Measurements from ENCODE around the gene RPS19.
"Not testable (repeated sequence)": the region's sequence is repeated elsewhere in the genome, so short reads cannot be mapped to it uniquely, and the experiment has no call there.

RPS19 gene

GRCh38 chr19:41907994-41908615 lies 48.0 kb downstream of the RPS19 start:
- Histone ChIP-seq H3K4me1 (ENCODE audit: insufficient read depth, low read length) (peaks cover 9% of the 10 kb centered on the region), H3K36me3 (ENCODE audit: insufficient read depth, low read length) (peaks cover 4% of the 10 kb centered on the region; the same call in 1 of the 2 replicates), H3K9ac (ENCODE audit: low read depth, low read length) (no peak overlapping the region), H3K9me3 (ENCODE audit: control insufficient read depth, insufficient read depth, low read length) (no peaks in the 10 kb centered on the region)

DNA sequence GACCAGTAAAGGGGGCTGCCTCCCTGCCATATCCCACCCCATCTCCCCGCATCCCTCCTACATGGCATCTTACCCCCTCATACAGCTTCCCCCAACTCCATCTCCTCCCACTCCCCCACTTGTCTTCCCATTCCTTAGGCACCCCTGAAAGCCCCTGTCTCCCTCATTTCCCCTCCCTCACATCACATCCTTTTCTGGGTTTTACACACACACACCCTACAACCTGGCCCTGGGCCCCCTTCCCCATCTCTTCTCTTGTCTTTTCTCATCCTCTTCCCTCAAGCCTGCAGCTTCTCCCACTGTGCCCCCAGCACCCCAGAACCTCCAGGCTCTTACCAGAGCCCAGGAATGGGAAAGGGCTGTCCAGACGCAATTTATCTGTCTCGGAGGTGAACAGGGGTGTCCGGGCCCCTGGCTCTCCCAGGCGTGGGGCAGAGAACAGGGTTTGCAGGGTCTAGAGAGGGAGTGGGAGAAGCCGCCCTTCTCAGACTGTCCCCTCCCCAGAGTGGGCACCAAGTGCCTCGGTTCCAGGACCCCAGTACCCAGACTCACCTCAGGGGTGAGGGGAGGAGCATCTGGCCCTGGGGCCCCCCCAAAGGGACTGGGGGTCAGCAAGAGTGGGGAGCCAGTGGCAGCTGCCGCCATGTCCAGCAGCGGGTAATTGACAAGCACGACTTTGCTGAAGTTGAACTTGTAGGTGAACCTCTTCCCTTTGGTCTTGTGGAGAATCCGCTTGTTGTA lies 48.8 kb downstream of the RPS19 start:
- H3K9ac ChIP-seq (ENCODE audit: low read depth, low read length), result no peak overlapping the region
- H3K36me3 ChIP-seq (ENCODE audit: insufficient read depth, low read length), result peaks cover 4% of the 10 kb centered on the region; the same call in 1 of the 2 replicates
- no peaks in the 10 kb centered on the region for H3K9me3 ChIP-seq (ENCODE audit: control insufficient read depth, insufficient read depth, low read length)
- peaks cover 9% of the 10 kb centered on the region for H3K4me1 ChIP-seq (ENCODE audit: insufficient read depth, low read length)

DNA sequence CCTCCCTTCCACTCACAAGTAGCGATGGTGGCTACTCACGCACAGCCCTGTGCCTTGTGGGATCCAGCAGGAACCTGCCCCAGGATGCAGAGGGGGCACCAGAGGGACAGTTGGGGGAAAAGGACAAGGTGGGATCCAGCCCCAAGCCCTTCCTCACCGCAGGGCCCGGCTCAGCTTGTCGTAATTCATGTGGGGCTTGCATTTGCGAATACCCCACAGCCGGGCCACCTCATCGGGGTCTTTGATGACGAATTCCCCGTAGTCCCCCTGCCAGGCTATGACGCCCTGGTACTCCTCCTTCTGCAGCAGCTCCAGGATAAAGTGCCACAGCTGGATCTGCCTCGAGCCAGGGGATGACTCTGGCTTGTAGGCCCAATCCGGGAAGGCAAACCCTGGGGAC lies 49.7 kb downstream of the RPS19 start:
- Histone ChIP-seq H3K9me3 (ENCODE audit: control insufficient read depth, insufficient read depth, low read length) (no peaks in the 10 kb centered on the region), H3K36me3 (ENCODE audit: insufficient read depth, low read length) (peaks cover 4% of the 10 kb centered on the region; the same call in 1 of the 2 replicates), H3K4me1 (ENCODE audit: insufficient read depth, low read length) (peaks cover 9% of the 10 kb centered on the region), H3K9ac (ENCODE audit: low read depth, low read length) (no peak overlapping the region)

- H3K9me3 ChIP-seq (ENCODE audit: control insufficient read depth, insufficient read depth, low read length), result no peaks in the 10 kb centered on the region
- H3K36me3 ChIP-seq (ENCODE audit: insufficient read depth, low read length), result peaks cover 4% of the 10 kb centered on the region; the same call in 1 of the 2 replicates
- H3K9ac ChIP-seq (ENCODE audit: low read depth, low read length), result no peak overlapping the region
- peaks cover 9% of the 10 kb centered on the region for H3K4me1 ChIP-seq (ENCODE audit: insufficient read depth, low read length)
Observed at GRCh38 chr19:41910240-41910991, 50.4 kb downstream of the RPS19 start.

DNA sequence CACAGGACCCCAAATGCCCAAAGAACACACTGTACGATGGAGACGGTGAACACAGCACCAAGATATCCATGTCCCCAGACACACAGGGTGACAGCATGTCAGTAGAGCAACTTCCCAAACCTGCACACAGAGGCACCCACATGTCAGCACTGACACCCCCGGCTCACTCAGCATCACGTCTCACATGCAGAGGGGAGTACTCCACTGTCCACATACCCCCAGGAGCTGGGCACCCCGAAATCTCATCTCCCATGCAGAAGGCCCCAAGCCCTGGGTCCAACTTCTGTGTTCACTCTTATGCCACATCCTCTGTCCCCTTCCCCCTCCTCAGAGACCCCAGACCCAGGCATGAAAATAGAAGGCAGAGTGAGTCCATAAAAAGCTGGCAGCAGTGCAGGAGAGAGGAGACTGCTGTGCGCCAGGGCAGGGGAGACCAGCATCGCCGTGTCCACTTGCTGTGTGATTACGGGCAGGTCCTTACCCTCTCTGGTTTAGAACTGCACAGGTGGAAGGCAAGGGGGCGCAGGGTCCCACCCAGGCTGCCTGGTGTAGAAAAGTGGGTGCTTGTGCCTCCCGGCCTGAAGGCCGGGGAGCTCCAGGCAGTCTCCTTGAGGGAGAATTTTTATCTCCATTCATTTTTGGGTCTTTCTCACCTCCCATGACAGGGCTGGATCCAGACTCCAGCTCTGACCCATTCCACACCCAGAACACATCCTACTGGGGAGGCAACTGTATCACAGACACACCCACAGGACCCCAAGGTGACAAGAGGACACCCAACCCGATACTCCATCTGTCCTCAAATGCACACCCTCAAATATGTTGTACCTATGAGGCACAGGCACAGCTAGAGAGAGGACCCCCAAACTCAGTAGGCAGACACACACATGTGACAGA lies 51.2 kb downstream of the RPS19 start:
- peaks cover 9% of the 10 kb centered on the region for H3K4me1 ChIP-seq (ENCODE audit: insufficient read depth, low read length)
- H3K9ac ChIP-seq (ENCODE audit: low read depth, low read length), result no peak overlapping the region
- H3K9me3 ChIP-seq (ENCODE audit: control insufficient read depth, insufficient read depth, low read length), result no peaks in the 10 kb centered on the region
- H3K36me3 ChIP-seq (ENCODE audit: insufficient read depth, low read length), result no peaks in the 10 kb centered on the region

- Histone ChIP-seq H3K9me3 (ENCODE audit: control insufficient read depth, insufficient read depth, low read length) (no peaks in the 10 kb centered on the region), H3K9ac (ENCODE audit: low read depth, low read length) (peak overlapping the region; percentile 13; the same call in 1 of the 2 replicates), H3K4me1 (ENCODE audit: insufficient read depth, low read length) (peaks cover 9% of the 10 kb centered on the region), H3K36me3 (ENCODE audit: insufficient read depth, low read length) (no peaks in the 10 kb centered on the region)
Observed at GRCh38 chr19:41911889-41912731, 52.1 kb downstream of the RPS19 start.

GRCh38 chr19:41912899-41913537 lies 53.0 kb downstream of the RPS19 start:
- H3K9ac ChIP-seq (ENCODE audit: low read depth, low read length), result peak overlapping the region; percentile 20; the same call in 1 of the 2 replicates
- peaks cover 9% of the 10 kb centered on the region for H3K4me1 ChIP-seq (ENCODE audit: insufficient read depth, low read length)
- no peaks in the 10 kb centered on the region for H3K9me3 ChIP-seq (ENCODE audit: control insufficient read depth, insufficient read depth, low read length)
- H3K36me3 ChIP-seq (ENCODE audit: insufficient read depth, low read length), result no peaks in the 10 kb centered on the region

DNA sequence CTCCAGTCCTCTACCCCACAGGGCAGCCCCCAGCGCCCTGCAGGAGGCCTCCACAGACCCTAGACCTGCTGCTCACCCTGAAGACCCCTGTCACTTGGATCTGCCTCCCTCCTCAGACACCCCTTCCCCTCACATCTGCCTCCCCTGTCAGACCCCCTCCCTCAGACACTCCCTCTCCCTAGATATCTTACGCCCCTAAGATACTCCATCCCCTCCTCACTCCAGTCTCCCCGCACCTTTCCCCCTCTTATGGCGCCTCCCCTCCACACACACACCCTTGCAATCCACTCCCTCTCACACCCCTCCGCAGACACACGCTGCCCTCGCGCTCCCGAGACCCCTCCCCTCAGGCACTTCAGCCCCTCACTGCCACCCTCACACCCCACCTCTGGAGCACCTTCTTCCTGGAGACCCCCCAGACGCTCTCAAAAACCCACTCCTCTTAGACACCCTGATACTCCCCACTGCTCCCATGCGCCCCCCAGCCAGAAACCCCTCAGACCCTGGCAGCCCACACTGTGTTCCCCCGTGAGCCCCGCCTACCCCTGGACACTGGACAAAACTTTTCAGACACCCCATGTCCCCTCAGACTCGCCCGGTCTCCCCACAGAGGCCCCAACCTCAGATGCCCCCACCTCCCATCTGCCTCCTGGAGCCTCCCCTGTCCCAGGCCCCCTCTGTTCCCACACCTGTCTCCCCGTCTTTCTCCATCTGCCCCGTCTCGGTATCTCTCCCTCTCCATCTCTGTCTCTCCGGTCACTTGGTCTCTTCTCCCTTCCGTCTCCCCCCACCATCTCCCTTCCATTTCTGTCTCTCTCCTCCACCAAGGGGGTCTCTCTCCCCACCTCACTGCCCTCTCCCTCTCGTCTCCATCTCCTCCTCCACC lies 53.7 kb downstream of the RPS19 start:
- no peaks in the 10 kb centered on the region for H3K9me3 ChIP-seq (ENCODE audit: control insufficient read depth, insufficient read depth, low read length)
- H3K36me3 ChIP-seq (ENCODE audit: insufficient read depth, low read length), result no peaks in the 10 kb centered on the region
- peak overlapping the region; percentile 20; the same call in 1 of the 2 replicates for H3K9ac ChIP-seq (ENCODE audit: low read depth, low read length)
- peaks cover 9% of the 10 kb centered on the region for H3K4me1 ChIP-seq (ENCODE audit: insufficient read depth, low read length)

DNA sequence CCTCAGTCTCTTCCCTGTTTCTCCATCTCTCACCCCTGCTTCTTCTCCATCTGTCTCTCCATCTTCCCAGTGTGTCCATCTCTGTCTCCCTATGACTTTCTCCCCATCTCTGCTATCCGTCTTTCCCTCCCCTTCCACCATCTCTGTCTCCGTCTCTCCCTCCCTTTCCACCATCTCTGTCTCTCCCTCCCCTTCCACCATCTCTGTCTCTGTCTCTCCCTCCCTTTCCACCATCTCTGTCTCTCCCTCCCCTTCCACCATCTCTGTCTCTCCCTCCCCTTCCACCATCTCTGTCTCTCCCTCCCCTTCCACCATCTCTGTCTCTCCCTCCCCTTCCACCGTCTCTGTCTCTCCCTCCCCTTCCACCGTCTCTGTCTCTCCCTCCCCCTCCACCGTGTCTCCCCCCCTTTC lies 54.4 kb downstream of the RPS19 start:
- not testable (repeated sequence) for H3K9me3 ChIP-seq (ENCODE audit: control insufficient read depth, insufficient read depth, low read length); H3K4me1 ChIP-seq (ENCODE audit: insufficient read depth, low read length); H3K36me3 ChIP-seq (ENCODE audit: insufficient read depth, low read length); H3K9ac ChIP-seq (ENCODE audit: low read depth, low read length)

DNA sequence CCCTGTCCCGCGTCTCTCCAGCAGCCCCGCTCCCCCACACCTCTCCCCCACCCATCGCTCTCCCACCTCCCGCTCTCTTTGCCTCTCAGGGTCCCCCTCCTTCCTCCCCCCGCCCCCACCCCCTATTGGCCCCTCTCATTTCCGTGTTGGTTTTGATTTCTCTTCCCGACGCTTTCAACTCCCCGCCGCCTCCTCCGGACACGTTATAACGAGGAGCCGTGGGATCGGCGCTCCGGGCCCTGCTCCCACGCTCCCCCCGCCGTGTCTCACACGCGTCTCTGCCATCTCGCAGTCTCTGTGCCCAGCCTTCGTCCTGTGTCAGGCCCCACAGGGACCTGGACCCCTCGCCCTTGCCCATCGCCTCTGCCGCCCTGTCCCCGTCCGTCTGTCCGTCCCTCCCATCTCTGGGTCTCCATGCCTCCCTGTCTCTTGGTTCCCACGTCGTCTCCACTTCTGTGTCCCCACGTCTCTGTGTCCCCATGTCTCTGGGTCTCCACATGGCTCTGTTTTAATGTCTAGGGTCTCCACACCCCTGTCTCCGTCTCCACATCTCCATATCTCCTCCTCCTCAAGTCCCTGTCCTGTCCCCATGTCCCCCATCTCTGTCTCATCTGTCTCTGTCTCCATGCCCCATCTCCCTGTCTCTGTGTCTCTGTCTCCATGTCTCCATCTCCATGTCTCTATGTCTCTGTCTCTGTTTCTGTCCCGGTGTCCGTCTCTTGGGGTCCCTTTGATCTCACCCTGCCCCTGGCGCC lies 55.1 kb downstream of the RPS19 start:
- H3K4me1 ChIP-seq (ENCODE audit: insufficient read depth, low read length), result peaks cover 9% of the 10 kb centered on the region

DNA sequence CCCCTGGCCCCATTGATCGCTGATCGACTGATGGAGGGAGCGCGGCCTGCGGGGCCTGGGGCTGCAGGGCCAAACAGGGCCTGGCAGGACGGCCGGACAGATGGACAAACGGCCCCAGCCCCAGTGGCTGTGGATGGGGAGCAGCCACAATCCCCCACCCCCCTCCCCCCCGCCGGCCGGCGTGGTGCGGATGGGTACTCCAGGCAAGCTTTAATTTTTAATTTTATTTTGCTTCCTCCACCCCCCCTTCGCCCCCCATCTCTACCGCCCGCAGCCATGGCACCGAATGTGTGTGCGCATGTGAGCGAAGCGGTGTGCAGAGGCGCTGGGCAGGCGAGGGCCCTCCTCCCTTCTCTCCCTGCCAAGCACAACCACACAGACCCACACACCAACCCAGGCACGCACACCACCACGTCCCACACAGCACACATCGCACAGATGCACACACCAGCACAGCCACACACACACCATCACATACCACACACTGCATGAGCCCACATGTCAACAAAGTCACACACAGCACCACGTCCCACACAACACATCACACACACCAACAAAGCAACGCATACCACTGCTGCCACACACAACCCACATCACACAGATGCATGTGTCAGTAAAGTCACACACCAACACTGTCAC lies 55.8 kb downstream of the RPS19 start:
- Histone ChIP-seq H3K9me3 (ENCODE audit: control insufficient read depth, insufficient read depth, low read length) (no peaks in the 10 kb centered on the region), H3K36me3 (ENCODE audit: insufficient read depth, low read length) (no peaks in the 10 kb centered on the region), H3K4me1 (ENCODE audit: insufficient read depth, low read length) (peaks cover 9% of the 10 kb centered on the region), H3K9ac (ENCODE audit: low read depth, low read length) (no peak overlapping the region)

More for the DNA sequence above, 55.1 kb downstream of the RPS19 start:
- Histone ChIP-seq H3K36me3 (ENCODE audit: insufficient read depth, low read length) (no peaks in the 10 kb centered on the region), H3K9me3 (ENCODE audit: control insufficient read depth, insufficient read depth, low read length) (no peaks in the 10 kb centered on the region), H3K9ac (ENCODE audit: low read depth, low read length) (peak overlapping the region; percentile 2; the same call in 1 of the 2 replicates)
